ENCODE data around the gene ARL6IP4. TPM values are rescaled to one million over a fixed set of nuclear protein-coding genes. Genes with fewer than 3 reads are reported as not detected.

The ARL6IP4 gene
- total and polyA plus RNA-seq, 10 of the 15 experiments (the other 5 are each of a cell fraction or from before 2014, with no cell fraction given), result 2.5 to 320 (median 188) TPM

GRCh38 chr12:122955156-122955555 is 25.3 kb upstream of the ARL6IP4 start:
- 57% methylated on average over 8 of the region's 8 CpGs for WGBS (ENCODE audit: insufficient coverage, insufficient replicate concordance, low lambda C conversion rate, missing lambda C conversion rate)
- Histone ChIP-seq H3K9ac (ENCODE audit: control insufficient read depth, insufficient read depth, low read length) (no peak overlapping the region), H4K20me1 (ENCODE audit: control insufficient read depth, insufficient read depth) (no peaks in the 10 kb centered on the region), H3K4me3 (no peak overlapping the region), H3K27ac (ENCODE audit: control insufficient read depth, insufficient read depth) (no peak overlapping the region), H3K79me2 (ENCODE audit: control insufficient read depth, insufficient read depth, low read length) (no peaks in the 10 kb centered on the region), H2AFZ (ENCODE audit: control insufficient read depth, low read depth, low read length) (no peak overlapping the region), H3K36me3 (ENCODE audit: control insufficient read depth in 2 of 2, insufficient read depth in 2 of 2, low read length in 1 of 2) (no peaks in the 10 kb centered on the region), H3K4me2 (ENCODE audit: control insufficient read depth, insufficient read depth) (no peak overlapping the region), H3K9me3 (replicated peaks; ENCODE audit: control insufficient read depth, insufficient read depth, low read length) (no peaks in the 10 kb centered on the region; the same call in 2 of the 3 replicates), H3K4me1 (ENCODE audit: control insufficient read depth, insufficient read depth, low read length) (peaks cover 14% of the 10 kb centered on the region), H3K27me3 (replicated peaks in 1 of 2; ENCODE audit: control insufficient read depth in 2 of 2, insufficient read depth in 2 of 2, low read length in 1 of 2) (no peaks in the 10 kb centered on the region)
- ATAC-seq, result no peak
- RAD21 ChIA-PET (ENCODE audit: unreplicated experiment), result interaction anchor here (1.0 to 7.3 kb wide), 2 partner anchors 96 to 283 kb away, joined by 3 to 72 read pairs; no protein-coding TSS in a partner anchor
- no peak for DNase-seq (ENCODE audit: low read depth, low spot score)
- in situ Hi-C loops (cut with MboI) (no loop called here), intact Hi-C loops (cut with micrococcal nuclease; ENCODE audit: unreplicated experiment) (no loop called here)
- SMC1A ChIA-PET (ENCODE audit: uncharacterized antibody, unreplicated experiment), result interaction anchor here (0.8 to 8.9 kb wide), 6 partner anchors 11 to 169 kb away, joined by 3 to 100 read pairs (median 10); partner anchors contain the start of gene ABCB9
- POLR2A ChIA-PET, result no interaction called here
- no TSS peak for BruUV-seq (replicated peaks)
- CTCF ChIA-PET, result interaction anchor here (0.6 to 9.1 kb wide), 7 partner anchors 20 to 251 kb away, joined by 3 to 127 read pairs (median 4); no protein-coding TSS in a partner anchor
- no peak for FAIRE-seq
- TF ChIP-seq KDM1A (IDR thresholded peaks at IDR 0.05; ENCODE audit: borderline replicate concordance) (no peak), NFXL1 (IDR thresholded peaks at IDR 0.05; ENCODE audit: borderline replicate concordance) (no peak), NR2C2 (IDR thresholded peaks at IDR 0.05; ENCODE audit: borderline replicate concordance, control insufficient read depth, insufficient read length, low read depth) (no peak), MYB (IDR thresholded peaks at IDR 0.05; ENCODE audit: borderline replicate concordance, low read depth, low read length) (no peak), ZNF687 (IDR thresholded peaks at IDR 0.05) (no peak), ZNF274 (IDR thresholded peaks at IDR 0.05; ENCODE audit: insufficient read depth, insufficient read length) (no peak), SMAD1 (IDR thresholded peaks at IDR 0.05; ENCODE audit: low read depth, partially characterized antibody) (no peak)
- TF ChIP-seq, protein P1, sequence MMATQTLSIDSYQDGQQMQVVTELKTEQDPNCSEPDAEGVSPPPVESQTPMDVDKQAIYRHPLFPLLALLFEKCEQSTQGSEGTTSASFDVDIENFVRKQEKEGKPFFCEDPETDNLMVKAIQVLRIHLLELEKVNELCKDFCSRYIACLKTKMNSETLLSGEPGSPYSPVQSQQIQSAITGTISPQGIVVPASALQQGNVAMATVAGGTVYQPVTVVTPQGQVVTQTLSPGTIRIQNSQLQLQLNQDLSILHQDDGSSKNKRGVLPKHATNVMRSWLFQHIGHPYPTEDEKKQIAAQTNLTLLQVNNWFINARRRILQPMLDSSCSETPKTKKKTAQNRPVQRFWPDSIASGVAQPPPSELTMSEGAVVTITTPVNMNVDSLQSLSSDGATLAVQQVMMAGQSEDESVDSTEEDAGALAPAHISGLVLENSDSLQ (IDR thresholded peaks at IDR 0.05), result no peak
- TF ChIP-seq, protein P2, sequence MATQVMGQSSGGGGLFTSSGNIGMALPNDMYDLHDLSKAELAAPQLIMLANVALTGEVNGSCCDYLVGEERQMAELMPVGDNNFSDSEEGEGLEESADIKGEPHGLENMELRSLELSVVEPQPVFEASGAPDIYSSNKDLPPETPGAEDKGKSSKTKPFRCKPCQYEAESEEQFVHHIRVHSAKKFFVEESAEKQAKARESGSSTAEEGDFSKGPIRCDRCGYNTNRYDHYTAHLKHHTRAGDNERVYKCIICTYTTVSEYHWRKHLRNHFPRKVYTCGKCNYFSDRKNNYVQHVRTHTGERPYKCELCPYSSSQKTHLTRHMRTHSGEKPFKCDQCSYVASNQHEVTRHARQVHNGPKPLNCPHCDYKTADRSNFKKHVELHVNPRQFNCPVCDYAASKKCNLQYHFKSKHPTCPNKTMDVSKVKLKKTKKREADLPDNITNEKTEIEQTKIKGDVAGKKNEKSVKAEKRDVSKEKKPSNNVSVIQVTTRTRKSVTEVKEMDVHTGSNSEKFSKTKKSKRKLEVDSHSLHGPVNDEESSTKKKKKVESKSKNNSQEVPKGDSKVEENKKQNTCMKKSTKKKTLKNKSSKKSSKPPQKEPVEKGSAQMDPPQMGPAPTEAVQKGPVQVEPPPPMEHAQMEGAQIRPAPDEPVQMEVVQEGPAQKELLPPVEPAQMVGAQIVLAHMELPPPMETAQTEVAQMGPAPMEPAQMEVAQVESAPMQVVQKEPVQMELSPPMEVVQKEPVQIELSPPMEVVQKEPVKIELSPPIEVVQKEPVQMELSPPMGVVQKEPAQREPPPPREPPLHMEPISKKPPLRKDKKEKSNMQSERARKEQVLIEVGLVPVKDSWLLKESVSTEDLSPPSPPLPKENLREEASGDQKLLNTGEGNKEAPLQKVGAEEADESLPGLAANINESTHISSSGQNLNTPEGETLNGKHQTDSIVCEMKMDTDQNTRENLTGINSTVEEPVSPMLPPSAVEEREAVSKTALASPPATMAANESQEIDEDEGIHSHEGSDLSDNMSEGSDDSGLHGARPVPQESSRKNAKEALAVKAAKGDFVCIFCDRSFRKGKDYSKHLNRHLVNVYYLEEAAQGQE (IDR thresholded peaks at IDR 0.05; ENCODE audit: low read depth, low read length), result no peak
- TF ChIP-seq, protein P3, sequence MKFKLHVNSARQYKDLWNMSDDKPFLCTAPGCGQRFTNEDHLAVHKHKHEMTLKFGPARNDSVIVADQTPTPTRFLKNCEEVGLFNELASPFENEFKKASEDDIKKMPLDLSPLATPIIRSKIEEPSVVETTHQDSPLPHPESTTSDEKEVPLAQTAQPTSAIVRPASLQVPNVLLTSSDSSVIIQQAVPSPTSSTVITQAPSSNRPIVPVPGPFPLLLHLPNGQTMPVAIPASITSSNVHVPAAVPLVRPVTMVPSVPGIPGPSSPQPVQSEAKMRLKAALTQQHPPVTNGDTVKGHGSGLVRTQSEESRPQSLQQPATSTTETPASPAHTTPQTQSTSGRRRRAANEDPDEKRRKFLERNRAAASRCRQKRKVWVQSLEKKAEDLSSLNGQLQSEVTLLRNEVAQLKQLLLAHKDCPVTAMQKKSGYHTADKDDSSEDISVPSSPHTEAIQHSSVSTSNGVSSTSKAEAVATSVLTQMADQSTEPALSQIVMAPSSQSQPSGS (IDR thresholded peaks at IDR 0.05; ENCODE audit: low read length), result no peak
- TF ChIP-seq, protein P4, sequence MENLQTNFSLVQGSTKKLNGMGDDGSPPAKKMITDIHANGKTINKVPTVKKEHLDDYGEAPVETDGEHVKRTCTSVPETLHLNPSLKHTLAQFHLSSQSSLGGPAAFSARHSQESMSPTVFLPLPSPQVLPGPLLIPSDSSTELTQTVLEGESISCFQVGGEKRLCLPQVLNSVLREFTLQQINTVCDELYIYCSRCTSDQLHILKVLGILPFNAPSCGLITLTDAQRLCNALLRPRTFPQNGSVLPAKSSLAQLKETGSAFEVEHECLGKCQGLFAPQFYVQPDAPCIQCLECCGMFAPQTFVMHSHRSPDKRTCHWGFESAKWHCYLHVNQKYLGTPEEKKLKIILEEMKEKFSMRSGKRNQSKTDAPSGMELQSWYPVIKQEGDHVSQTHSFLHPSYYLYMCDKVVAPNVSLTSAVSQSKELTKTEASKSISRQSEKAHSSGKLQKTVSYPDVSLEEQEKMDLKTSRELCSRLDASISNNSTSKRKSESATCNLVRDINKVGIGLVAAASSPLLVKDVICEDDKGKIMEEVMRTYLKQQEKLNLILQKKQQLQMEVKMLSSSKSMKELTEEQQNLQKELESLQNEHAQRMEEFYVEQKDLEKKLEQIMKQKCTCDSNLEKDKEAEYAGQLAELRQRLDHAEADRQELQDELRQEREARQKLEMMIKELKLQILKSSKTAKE (IDR thresholded peaks at IDR 0.05; ENCODE audit: low read depth, poor library complexity, severe bottlenecking), result no peak

Measured in GM12878 (cell line).